Fibroblast of mammary gland (primary cell): ENCODE results near the gene PRAF2.
A peak's percentile ranks its signal among the peaks of the same experiment; 100 is the strongest.

Experiments used
- DNase-seq: peaks from one replicate; pipeline ENCODE4 v3.0.0-alpha.2; 2010; ENCODE audit warnings: low read depth
- H3K4me3 ChIP-seq: 2 replicates; pipeline ENCODE4 v1.5.1; 2011; ENCODE audit warnings: low read depth, mild to moderate bottlenecking, low read length, moderate library complexity; ENCODE audit not compliant: control insufficient read depth
- TF ChIP-seq, protein P1 (sequence below): conservative IDR thresholded peaks from 2 replicates; pipeline ENCODE4 v1.5.1; 2011; ENCODE audit warnings: low read depth, low read length, inconsistent platforms; ENCODE audit not compliant: control insufficient read depth, insufficient read depth

PRAF2 gene, protein sequence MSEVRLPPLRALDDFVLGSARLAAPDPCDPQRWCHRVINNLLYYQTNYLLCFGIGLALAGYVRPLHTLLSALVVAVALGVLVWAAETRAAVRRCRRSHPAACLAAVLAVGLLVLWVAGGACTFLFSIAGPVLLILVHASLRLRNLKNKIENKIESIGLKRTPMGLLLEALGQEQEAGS

GRCh38 chrX:49073601-49074575 lies at the start of gene PRAF2:
Gene PRAF2, minus strand, starts transcription at chrX:49074002. Its CDS starts 15 bp downstream, at chrX:49073987.
- TF ChIP-seq, protein P1, sequence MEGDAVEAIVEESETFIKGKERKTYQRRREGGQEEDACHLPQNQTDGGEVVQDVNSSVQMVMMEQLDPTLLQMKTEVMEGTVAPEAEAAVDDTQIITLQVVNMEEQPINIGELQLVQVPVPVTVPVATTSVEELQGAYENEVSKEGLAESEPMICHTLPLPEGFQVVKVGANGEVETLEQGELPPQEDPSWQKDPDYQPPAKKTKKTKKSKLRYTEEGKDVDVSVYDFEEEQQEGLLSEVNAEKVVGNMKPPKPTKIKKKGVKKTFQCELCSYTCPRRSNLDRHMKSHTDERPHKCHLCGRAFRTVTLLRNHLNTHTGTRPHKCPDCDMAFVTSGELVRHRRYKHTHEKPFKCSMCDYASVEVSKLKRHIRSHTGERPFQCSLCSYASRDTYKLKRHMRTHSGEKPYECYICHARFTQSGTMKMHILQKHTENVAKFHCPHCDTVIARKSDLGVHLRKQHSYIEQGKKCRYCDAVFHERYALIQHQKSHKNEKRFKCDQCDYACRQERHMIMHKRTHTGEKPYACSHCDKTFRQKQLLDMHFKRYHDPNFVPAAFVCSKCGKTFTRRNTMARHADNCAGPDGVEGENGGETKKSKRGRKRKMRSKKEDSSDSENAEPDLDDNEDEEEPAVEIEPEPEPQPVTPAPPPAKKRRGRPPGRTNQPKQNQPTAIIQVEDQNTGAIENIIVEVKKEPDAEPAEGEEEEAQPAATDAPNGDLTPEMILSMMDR, result no peak
- DNase-seq, result peak; percentile 89
- H3K4me3 ChIP-seq, result peak within 1 kb of the TSS; percentile 76

GRCh38 chrX:49122499-49122898 lies 48.7 kb upstream of the PRAF2 start:
- H3K4me3 ChIP-seq, result peak overlapping the region; percentile 85
- TF ChIP-seq, protein P1, result no peak
- no peak for DNase-seq

DNA sequence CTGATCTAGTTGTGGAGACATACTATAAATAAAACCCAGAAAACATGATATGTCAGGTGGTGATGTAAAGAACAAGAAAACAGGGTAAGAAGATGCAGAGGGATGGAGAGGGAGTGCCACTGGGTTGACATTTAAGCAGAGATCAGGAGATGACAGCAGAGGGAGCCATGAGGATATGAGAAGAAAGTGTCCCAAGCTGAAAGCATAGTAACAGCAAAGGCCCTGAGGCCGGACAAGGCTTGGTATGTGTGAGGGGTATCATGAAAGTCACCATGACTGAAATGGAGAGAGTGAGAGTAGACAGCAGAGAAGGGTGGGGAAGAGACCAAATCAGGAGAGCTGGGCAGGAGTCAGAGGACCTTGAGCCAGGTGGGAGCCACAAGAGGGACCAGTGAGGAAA lies 46.3 kb upstream of the PRAF2 start:
- TF ChIP-seq, protein P1, result no peak
- H3K4me3 ChIP-seq, result no peak overlapping the region
- no peak for DNase-seq

DNA sequence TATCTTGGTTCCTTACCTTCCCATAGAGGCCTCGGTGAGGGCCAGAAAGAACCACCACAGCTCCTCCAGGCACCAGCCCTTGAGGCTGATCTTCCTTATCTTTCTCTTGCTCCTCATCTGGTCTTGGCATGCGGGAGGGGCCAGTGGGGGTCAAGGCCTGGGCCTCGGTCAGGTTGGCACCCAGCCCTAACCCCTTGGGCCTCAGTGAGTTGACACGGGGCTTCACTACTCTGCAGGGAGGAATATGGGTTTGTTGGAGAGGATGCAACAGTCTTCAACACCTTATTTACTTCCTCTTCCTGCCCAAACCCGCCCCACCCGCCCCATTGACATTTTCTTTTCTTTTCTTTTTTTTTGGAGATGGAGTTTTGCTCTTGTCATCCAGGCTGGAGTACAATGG lies 43.8 kb upstream of the PRAF2 start:
- TF ChIP-seq, protein P1, result no peak
- no peak for DNase-seq
- no peak overlapping the region for H3K4me3 ChIP-seq

DNA sequence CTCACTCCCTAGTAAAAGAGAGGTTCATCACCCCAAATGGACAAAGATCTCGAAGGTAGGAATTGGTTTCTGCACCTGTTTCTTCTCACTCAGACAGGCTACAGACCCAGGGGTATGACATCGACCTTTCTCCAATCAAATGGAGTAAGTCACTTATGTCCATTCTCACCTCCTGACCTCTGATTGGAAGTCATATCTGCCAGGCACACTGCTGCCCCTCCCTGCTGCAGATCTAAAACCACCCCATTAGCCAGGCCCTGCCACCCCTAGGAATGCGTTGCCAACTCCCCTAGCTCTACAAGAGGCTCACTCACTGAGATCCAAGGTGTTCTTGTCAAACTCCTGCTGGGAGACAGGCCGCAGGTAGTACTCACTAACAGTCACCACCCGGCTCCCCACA lies 42.9 kb upstream of the PRAF2 start:
- no peak for DNase-seq
- no peak overlapping the region for H3K4me3 ChIP-seq
- TF ChIP-seq, protein P1, result no peak

GRCh38 chrX:49116076-49116475 lies 42.3 kb upstream of the PRAF2 start:
- no peak overlapping the region for H3K4me3 ChIP-seq
- TF ChIP-seq, protein P1, result no peak
- no peak for DNase-seq
